CD4-positive, alpha-beta T cell treated with Interleukin-6 at 100 ng/mL for 8 hours (primary cell): ENCODE data around the gene UPF2.
"Not testable (repeated sequence)": the region's sequence is repeated elsewhere in the genome, so short reads cannot be mapped to it uniquely, and the experiment has no call there.

Experiments used
- DNase-seq: peaks from one replicate; pipeline ENCODE4 v3.0.0-alpha.2; 2020; ENCODE audit warnings: mixed read lengths, low spot score

UPF2 gene

GRCh38 chr10:12042797-12043651 is at the start of gene UPF2:
Gene UPF2, minus strand, starts transcription at chr10:12042809. Its CDS starts 7,386 bp downstream, at chr10:12035423.
- peak; percentile 99 for DNase-seq

GRCh38 chr10:12091421-12091820 is 48.8 kb upstream of the UPF2 start:
- DNase-seq = no peak

GRCh38 chr10:12088919-12089318 is 46.3 kb upstream of the UPF2 start:
- DNase-seq = no peak

- DNase-seq = no peak
These were observed 39.4 kb upstream of the UPF2 start for GRCh38 chr10:12081879-12082557.

GRCh38 chr10:12081470-12081869 is 38.9 kb upstream of the UPF2 start:
- DNase-seq = no peak

- no peak for DNase-seq
These were observed 35.1 kb upstream of the UPF2 start for GRCh38 chr10:12077580-12078180.

GRCh38 chr10:12073526-12073925 is 30.9 kb upstream of the UPF2 start:
- no peak for DNase-seq

- DNase-seq = not testable (repeated sequence)
These were observed 28.8 kb upstream of the UPF2 start for GRCh38 chr10:12071441-12071840.

- peak; percentile 97 for DNase-seq
These were observed 26.1 kb upstream of the UPF2 start, which contains the start of gene DHTKD1 for GRCh38 chr10:12068449-12069269. Gene DHTKD1, plus strand, starts transcription at chr10:12068954. Its CDS starts 80 bp downstream, at chr10:12069034.

GRCh38 chr10:12067336-12067735 is 24.7 kb upstream of the UPF2 start:
- no peak for DNase-seq

GRCh38 chr10:12063483-12063818 is 20.8 kb upstream of the UPF2 start:
- no peak for DNase-seq

GRCh38 chr10:12062754-12063482 is 20.3 kb upstream of the UPF2 start:
- no peak for DNase-seq

GRCh38 chr10:12061124-12061523 is 18.5 kb upstream of the UPF2 start:
- no peak for DNase-seq

GRCh38 chr10:12056748-12057147 is 14.1 kb upstream of the UPF2 start:
- no peak for DNase-seq

- DNase-seq = no peak
These were observed 13.1 kb upstream of the UPF2 start for GRCh38 chr10:12055732-12056131.

- DNase-seq = no peak
These were observed 8.6 kb upstream of the UPF2 start for GRCh38 chr10:12051241-12051640.

- DNase-seq = no peak
These were observed 7.9 kb upstream of the UPF2 start for GRCh38 chr10:12050528-12050927.

- DNase-seq = no peak
These were observed 5.9 kb upstream of the UPF2 start for GRCh38 chr10:12048547-12048946.

GRCh38 chr10:12045596-12045995 is 3.0 kb upstream of the UPF2 start:
- no peak for DNase-seq

GRCh38 chr10:12042409-12042796 is 206 bp downstream of the UPF2 start:
- DNase-seq = no peak

GRCh38 chr10:12041766-12042408 is 722 bp downstream of the UPF2 start:
- peak; percentile 14 for DNase-seq
